Naive thymus-derived CD4-positive, alpha-beta T cell (primary cell): ENCODE measurements around the gene SELPLG. TPM values are rescaled to one million over a fixed set of nuclear protein-coding genes. Genes with fewer than 3 reads are reported as not detected.

ENCODE experiments used
- ATAC-seq: fragments of 150-1000 bp; cut with Tn5 transposase; 2 replicates; pipeline ENCODE4 v1.10.0; 2021; ENCODE audit warnings: mild to moderate bottlenecking, moderate library complexity
- CTCF ChIA-PET: fragments of 350-600 bp; sonication (Branson Sonifier 250); formaldehyde crosslinking; loops from one replicate; lab custom pipeline; 2021; ENCODE audit warnings: antibody characterized with exemption; lab: Charles Lee
- POLR2A ChIA-PET: fragments of 350-600 bp; sonication (Branson Sonifier 250); formaldehyde crosslinking; loops from one replicate; lab custom pipeline; 2021; ENCODE audit warnings: antibody characterized with exemption, inconsistent platforms; lab: Charles Lee
- DNase-seq, 9 donors: peaks; one replicate each; pipeline versions ENCODE4 v3.0.0 to v3.0.0-alpha.2; 2020 to 2022; ENCODE audit warnings: mixed read lengths in 1 of 9
- H3K27ac ChIP-seq: one replicate; pipeline ENCODE4 v1.7.0; 2013; ENCODE audit warnings: mild to moderate bottlenecking, low read depth, low read length, moderate library complexity
- H3K27me3 ChIP-seq, 2 donors: one replicate each; pipeline ENCODE4 v1.7.0; 2013; ENCODE audit warnings: low read length in 2 of 2, mild to moderate bottlenecking in 2 of 2, moderate library complexity in 2 of 2; ENCODE audit not compliant: control insufficient read depth in 2 of 2, insufficient read depth in 2 of 2
- H3K36me3 ChIP-seq, 3 experiments: 1 replicate in 2 of 3; 2 replicates in 1 of 3; pipeline ENCODE4 v1.7.0; 2013; ENCODE audit warnings: low read length in 3 of 3, mild to moderate bottlenecking in 3 of 3, moderate library complexity in 1 of 3; ENCODE audit not compliant: insufficient read depth in 3 of 3, control insufficient read depth in 2 of 3
- H3K4me1 ChIP-seq, 2 donors: one replicate each; pipeline ENCODE4 v1.7.0; 2013; ENCODE audit warnings: low read length in 2 of 2, mild to moderate bottlenecking in 2 of 2, moderate library complexity in 1 of 2; ENCODE audit not compliant: control insufficient read depth in 2 of 2, insufficient read depth in 2 of 2
- H3K4me3 ChIP-seq: 2 replicates; pipeline ENCODE4 v1.7.0; 2013; ENCODE audit warnings: mild to moderate bottlenecking, low read length
- H3K9me3 ChIP-seq, 3 experiments: 1 replicate in 2 of 3; 2 replicates in 1 of 3; pipeline ENCODE4 v1.7.0; 2013; ENCODE audit warnings: low read length in 3 of 3; ENCODE audit not compliant: control insufficient read depth in 2 of 3
- H3K27ac Mint-ChIP-seq, 9 donors: one replicate each; pipeline ENCODE4 v1.8.0; 2020 to 2022; ENCODE audit warnings: mixed read lengths in 9 of 9, mild to moderate bottlenecking in 8 of 9, moderate library complexity in 5 of 9, inconsistent platforms in 2 of 9
- H3K27me3 Mint-ChIP-seq, 5 donors: one replicate each; pipeline ENCODE4 v1.8.0; 2021 to 2022; ENCODE audit warnings: mixed read lengths in 5 of 5, mild to moderate bottlenecking in 1 of 5
- H3K36me3 Mint-ChIP-seq, 5 donors: one replicate each; pipeline ENCODE4 v1.8.0; 2020 to 2022; ENCODE audit warnings: mixed read lengths in 5 of 5, mild to moderate bottlenecking in 3 of 5, inconsistent platforms in 1 of 5
- H3K4me1 Mint-ChIP-seq, 7 donors: one replicate each; pipeline ENCODE4 v1.8.0; 2020 to 2022; ENCODE audit warnings: mixed read lengths in 7 of 7, mild to moderate bottlenecking in 3 of 7, inconsistent platforms in 1 of 7
- H3K4me3 Mint-ChIP-seq, 10 donors: one replicate each; pipeline ENCODE4 v1.8.0; 2020 to 2022; ENCODE audit warnings: mild to moderate bottlenecking in 10 of 10, mixed read lengths in 10 of 10, moderate library complexity in 6 of 10, inconsistent platforms in 2 of 10
- H3K9me3 Mint-ChIP-seq, 11 donors: one replicate each; pipeline ENCODE4 v1.8.0; 2020 to 2022; ENCODE audit warnings: mixed read lengths in 11 of 11, mild to moderate bottlenecking in 4 of 11, inconsistent platforms in 1 of 11, moderate library complexity in 1 of 11
- intact Hi-C, 2 donors: fragments of 100-400 bp; cut with micrococcal nuclease; formaldehyde crosslinking; loops; one replicate each; pipeline ENCODE4 v1.15.1; 2023
- polyA plus RNA-seq, 2 donors: library from polyadenylated mRNA; unstranded; fragments of 300-500 nt; fragmentation: Illumina TruSeq; gene quantifications; one replicate each; pipeline ENCODE4 v1.2.3, GENCODE V29; 2021
- total RNA-seq, 6 experiments: library from RNA in 5 of 6; stranded (reverse) in 5 of 6; gene quantifications; 1 replicate in 5 of 6; 2 replicates in 1 of 6; pipeline ENCODE4 v1.2.3 and lab custom pipeline; 2021 to 2026

SELPLG gene
- total and polyA plus RNA-seq, 7 experiments from 2014 or later, result 54.3 to 831 (median 161) TPM

- CTCF ChIA-PET, result interaction anchor here (1.0 kb wide), 1 partner anchor 15 kb away, joined by 3 read pairs; no protein-coding TSS in a partner anchor
Observed at GRCh38 chr12:108603743-108604142, 30.0 kb downstream of the SELPLG start.

GRCh38 chr12:108602976-108603704 lies 30.6 kb downstream of the SELPLG start:
- Mint-ChIP-seq H3K27me3 (peaks cover 0 to 7% (median 0%) of the 10 kb centered on the region in 5 donors), H3K27ac (no peak overlapping the region), H3K4me1 (peaks cover 0 to 3% (median 0%) of the 10 kb centered on the region in 7 donors), H3K36me3 (no peaks in the 10 kb centered on the region), H3K4me3 (no peak overlapping the region), H3K9me3 (peaks cover 0 to 8% (median 0%) of the 10 kb centered on the region in 11 donors)
- Histone ChIP-seq H3K36me3 (no peaks in the 10 kb centered on the region), H3K27ac (no peak overlapping the region), H3K4me3 (no peak overlapping the region), H3K4me1 (no peaks in the 10 kb centered on the region), H3K27me3 (no peaks in the 10 kb centered on the region), H3K9me3 (no peaks in the 10 kb centered on the region)
- CTCF ChIA-PET, result interaction anchor here (1.0 kb wide), 1 partner anchor 15 kb away, joined by 3 read pairs; no protein-coding TSS in a partner anchor
- ATAC-seq, result no peak
- intact Hi-C loops, result no loop called here
- no peak for DNase-seq
- POLR2A ChIA-PET, result no interaction called here

More at GRCh38 chr12:108603743-108604142, 30.0 kb downstream of the SELPLG start:
- Histone ChIP-seq H3K27ac (no peak overlapping the region), H3K4me1 (no peaks in the 10 kb centered on the region), H3K36me3 (no peaks in the 10 kb centered on the region), H3K27me3 (no peaks in the 10 kb centered on the region), H3K4me3 (no peak overlapping the region), H3K9me3 (no peaks in the 10 kb centered on the region)
- Mint-ChIP-seq H3K4me1 (peaks cover 0 to 3% (median 0%) of the 10 kb centered on the region in 7 donors), H3K9me3 (peaks cover 0 to 8% (median 0%) of the 10 kb centered on the region in 11 donors), H3K27me3 (peaks cover 0 to 7% (median 0%) of the 10 kb centered on the region in 5 donors), H3K27ac (peak overlapping the region in 3 of 9 donors; percentile 7 to 60 (median 18)), H3K4me3 (no peak overlapping the region), H3K36me3 (no peaks in the 10 kb centered on the region)
- DNase-seq, result no peak
- no peak for ATAC-seq
- intact Hi-C loops, result no loop called here
- POLR2A ChIA-PET, result no interaction called here

- no peak overlapping the region for H3K27ac Mint-ChIP-seq
Observed at GRCh38 chr12:108602209-108602705, 31.4 kb downstream of the SELPLG start.

GRCh38 chr12:108600702-108601007 lies 33.0 kb downstream of the SELPLG start:
- peaks cover 0 to 7% (median 0%) of the 10 kb centered on the region in 5 donors for H3K27me3 Mint-ChIP-seq
- no peak overlapping the region for H3K27ac ChIP-seq
- POLR2A ChIA-PET, result interaction anchor here (0.9 kb wide), 1 partner anchor 15 kb away, joined by 3 read pairs; no protein-coding TSS in a partner anchor
- intact Hi-C loops, result no loop called here
- peak overlapping the region in 1 of 9 donors; percentile 84 for H3K27ac Mint-ChIP-seq
- DNase-seq (no peak), ATAC-seq (no peak)
- H3K9me3 ChIP-seq, result no peaks in the 10 kb centered on the region
- CTCF ChIA-PET, result interaction anchor here (1.2 kb wide), 1 partner anchor 31 kb away, joined by 4 read pairs; no protein-coding TSS in a partner anchor
- no peak overlapping the region for H3K4me3 ChIP-seq
- H3K4me3 Mint-ChIP-seq, result no peak overlapping the region
- H3K36me3 Mint-ChIP-seq, result no peaks in the 10 kb centered on the region
- H3K27me3 ChIP-seq, result no peaks in the 10 kb centered on the region
- peaks cover 0 to 3% (median 0%) of the 10 kb centered on the region in 7 donors for H3K4me1 Mint-ChIP-seq
- no peaks in the 10 kb centered on the region for H3K36me3 ChIP-seq
- H3K9me3 Mint-ChIP-seq, result peaks cover 0 to 2% (median 0%) of the 10 kb centered on the region in 11 donors
- no peaks in the 10 kb centered on the region for H3K4me1 ChIP-seq

More at GRCh38 chr12:108602209-108602705, 31.4 kb downstream of the SELPLG start:
- H3K4me3 ChIP-seq, result no peak overlapping the region
- H3K27me3 ChIP-seq, result no peaks in the 10 kb centered on the region
- no peak overlapping the region for H3K27ac ChIP-seq
- Mint-ChIP-seq H3K36me3 (no peaks in the 10 kb centered on the region), H3K4me1 (peaks cover 0 to 3% (median 0%) of the 10 kb centered on the region in 7 donors), H3K9me3 (peaks cover 0 to 8% (median 0%) of the 10 kb centered on the region in 11 donors), H3K4me3 (no peak overlapping the region), H3K27me3 (peaks cover 0 to 7% (median 0%) of the 10 kb centered on the region in 5 donors)
- ChIA-PET POLR2A (no interaction called here), CTCF (no interaction called here)
- DNase-seq (no peak), ATAC-seq (no peak)
- intact Hi-C loops, result no loop called here
- no peaks in the 10 kb centered on the region for H3K9me3 ChIP-seq
- H3K36me3 ChIP-seq, result no peaks in the 10 kb centered on the region
- H3K4me1 ChIP-seq, result no peaks in the 10 kb centered on the region

- Histone ChIP-seq H3K9me3 (no peaks in the 10 kb centered on the region), H3K27me3 (no peaks in the 10 kb centered on the region), H3K4me3 (no peak overlapping the region), H3K27ac (no peak overlapping the region), H3K36me3 (no peaks in the 10 kb centered on the region), H3K4me1 (no peaks in the 10 kb centered on the region)
- H3K4me3 Mint-ChIP-seq, result no peak overlapping the region
- no peaks in the 10 kb centered on the region for H3K36me3 Mint-ChIP-seq
- POLR2A ChIA-PET, result interaction anchor here (0.5 to 0.9 kb wide), 2 partner anchors 14 to 16 kb away, joined by 3 read pairs; no protein-coding TSS in a partner anchor
- H3K27me3 Mint-ChIP-seq, result peaks cover 0 to 7% (median 0%) of the 10 kb centered on the region in 5 donors
- H3K27ac Mint-ChIP-seq, result no peak overlapping the region
- intact Hi-C loops, result no loop called here
- H3K9me3 Mint-ChIP-seq, result no peaks in the 10 kb centered on the region
- ATAC-seq (no peak), DNase-seq (no peak)
- CTCF ChIA-PET, result interaction anchor here (1.2 kb wide), 1 partner anchor 30 kb away, joined by 4 read pairs; no protein-coding TSS in a partner anchor
- H3K4me1 Mint-ChIP-seq, result peaks cover 0 to 3% (median 0%) of the 10 kb centered on the region in 7 donors
Observed at GRCh38 chr12:108599948-108600701, 33.6 kb downstream of the SELPLG start.

- Histone ChIP-seq H3K9me3 (no peaks in the 10 kb centered on the region), H3K36me3 (no peaks in the 10 kb centered on the region), H3K27ac (no peak overlapping the region), H3K4me3 (no peak overlapping the region), H3K27me3 (no peaks in the 10 kb centered on the region), H3K4me1 (no peaks in the 10 kb centered on the region)
- peaks cover 0 to 3% (median 0%) of the 10 kb centered on the region in 7 donors for H3K4me1 Mint-ChIP-seq
- no peaks in the 10 kb centered on the region for H3K9me3 Mint-ChIP-seq
- H3K27ac Mint-ChIP-seq, result no peak overlapping the region
- ChIA-PET POLR2A (interaction anchor here (0.5 kb wide), 1 partner anchor 13 kb away, joined by 3 read pairs; no protein-coding TSS in a partner anchor), CTCF (no interaction called here)
- H3K4me3 Mint-ChIP-seq, result no peak overlapping the region
- DNase-seq, result no peak
- intact Hi-C loops, result no loop called here
- ATAC-seq, result no peak
- H3K27me3 Mint-ChIP-seq, result peaks cover 0 to 2% (median 0%) of the 10 kb centered on the region in 5 donors
- H3K36me3 Mint-ChIP-seq, result no peaks in the 10 kb centered on the region
Observed at GRCh38 chr12:108599541-108599940, 34.2 kb downstream of the SELPLG start.
